ENCODE results near the gene BLM.

Gene BLM

GRCh38 chr15:90814191-90814821 lies 97.2 kb downstream of the BLM start:
- Histone ChIP-seq H2AFZ (ENCODE audit: low read length) (no peak overlapping the region), H3K9ac (ENCODE audit: low read depth, low read length, poor library complexity, severe bottlenecking) (no peak overlapping the region), H3K4me2 (ENCODE audit: low read depth, low read length, poor library complexity, severe bottlenecking) (no peak overlapping the region), H3K4me3 (ENCODE audit: low read length, poor library complexity, severe bottlenecking) (no peak overlapping the region), H3K9me2 (replicated peaks; ENCODE audit: low read depth, low read length) (no peaks in the 10 kb centered on the region), H3K79me2 (ENCODE audit: insufficient read depth, low read length) (no peaks in the 10 kb centered on the region), H3K36me3 (ENCODE audit: insufficient read depth, low read length) (peaks cover 58% of the 10 kb centered on the region; the same call in 1 of the 2 replicates), H4K20me1 (ENCODE audit: insufficient read depth, low read length, poor library complexity, severe bottlenecking) (no peaks in the 10 kb centered on the region), H3K9me3 (ENCODE audit: insufficient read depth, low read depth, low read length) (no peaks in the 10 kb centered on the region), H3K4me1 (ENCODE audit: insufficient read depth, low read length, poor library complexity, severe bottlenecking) (no peaks in the 10 kb centered on the region), H3K27me3 (ENCODE audit: insufficient read depth, low read length, poor library complexity, severe bottlenecking) (no peaks in the 10 kb centered on the region), H3F3A (ENCODE audit: low read depth) (no peaks in the 10 kb centered on the region)
- TF ChIP-seq EZH2phosphoT487 (IDR thresholded peaks at IDR 0.05; ENCODE audit: borderline replicate concordance): no peak
- TF ChIP-seq, protein P1, sequence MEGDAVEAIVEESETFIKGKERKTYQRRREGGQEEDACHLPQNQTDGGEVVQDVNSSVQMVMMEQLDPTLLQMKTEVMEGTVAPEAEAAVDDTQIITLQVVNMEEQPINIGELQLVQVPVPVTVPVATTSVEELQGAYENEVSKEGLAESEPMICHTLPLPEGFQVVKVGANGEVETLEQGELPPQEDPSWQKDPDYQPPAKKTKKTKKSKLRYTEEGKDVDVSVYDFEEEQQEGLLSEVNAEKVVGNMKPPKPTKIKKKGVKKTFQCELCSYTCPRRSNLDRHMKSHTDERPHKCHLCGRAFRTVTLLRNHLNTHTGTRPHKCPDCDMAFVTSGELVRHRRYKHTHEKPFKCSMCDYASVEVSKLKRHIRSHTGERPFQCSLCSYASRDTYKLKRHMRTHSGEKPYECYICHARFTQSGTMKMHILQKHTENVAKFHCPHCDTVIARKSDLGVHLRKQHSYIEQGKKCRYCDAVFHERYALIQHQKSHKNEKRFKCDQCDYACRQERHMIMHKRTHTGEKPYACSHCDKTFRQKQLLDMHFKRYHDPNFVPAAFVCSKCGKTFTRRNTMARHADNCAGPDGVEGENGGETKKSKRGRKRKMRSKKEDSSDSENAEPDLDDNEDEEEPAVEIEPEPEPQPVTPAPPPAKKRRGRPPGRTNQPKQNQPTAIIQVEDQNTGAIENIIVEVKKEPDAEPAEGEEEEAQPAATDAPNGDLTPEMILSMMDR (conservative IDR thresholded peaks at IDR 0.05; ENCODE audit: low read length): no peak

DNA sequence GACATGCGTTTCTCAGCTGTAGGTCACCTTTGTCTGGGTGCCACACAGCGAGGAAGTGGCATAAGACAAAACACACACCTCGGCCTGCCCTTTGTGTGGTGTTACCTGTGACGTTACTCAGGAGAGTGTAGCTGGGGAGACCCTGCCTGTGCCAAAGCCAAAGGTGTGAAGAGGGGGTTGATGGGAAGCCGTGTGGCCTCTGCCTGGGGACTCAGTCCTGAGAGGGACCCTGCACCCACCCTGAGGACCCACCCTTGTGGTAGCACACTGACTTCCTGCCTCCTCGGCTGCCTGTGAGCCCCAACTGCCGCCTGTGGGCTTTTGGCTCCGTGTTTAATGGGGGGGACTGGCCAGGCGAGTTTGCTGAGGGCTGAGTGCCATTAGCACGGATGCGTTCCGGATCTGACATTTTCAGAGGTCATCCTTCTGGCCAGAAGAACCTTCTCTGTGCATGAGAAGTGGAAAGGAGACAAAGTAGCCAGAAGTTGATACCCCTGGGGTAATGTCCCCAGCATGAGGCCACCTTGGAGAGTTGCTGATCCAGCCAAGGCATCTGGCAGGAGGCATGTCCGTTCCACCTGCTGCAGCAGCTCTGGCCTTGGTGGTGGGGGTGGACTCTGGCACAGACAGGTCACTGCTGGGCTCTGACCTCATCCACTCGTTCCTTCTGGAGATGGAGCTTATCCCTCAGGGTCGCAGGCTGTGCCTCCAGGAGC lies 99.4 kb downstream of the BLM start:
- no peak overlapping the region for H3K9ac ChIP-seq (ENCODE audit: low read depth, low read length, poor library complexity, severe bottlenecking)
- H3K27me3 ChIP-seq (ENCODE audit: insufficient read depth, low read length, poor library complexity, severe bottlenecking): no peaks in the 10 kb centered on the region
- H3K9me3 ChIP-seq (ENCODE audit: insufficient read depth, low read depth, low read length): no peaks in the 10 kb centered on the region
- no peak for TF ChIP-seq EZH2phosphoT487 (IDR thresholded peaks at IDR 0.05; ENCODE audit: borderline replicate concordance)
- TF ChIP-seq, protein P1 (conservative IDR thresholded peaks at IDR 0.05; ENCODE audit: low read length): no peak
- peaks cover 36% of the 10 kb centered on the region; the same call in 1 of the 2 replicates for H3K36me3 ChIP-seq (ENCODE audit: insufficient read depth, low read length)
- H3F3A ChIP-seq (ENCODE audit: low read depth): no peaks in the 10 kb centered on the region
- H3K4me3 ChIP-seq (ENCODE audit: low read length, poor library complexity, severe bottlenecking): no peak overlapping the region
- no peak overlapping the region for H2AFZ ChIP-seq (ENCODE audit: low read length)
- no peak overlapping the region for H3K4me2 ChIP-seq (ENCODE audit: low read depth, low read length, poor library complexity, severe bottlenecking)
- H4K20me1 ChIP-seq (ENCODE audit: insufficient read depth, low read length, poor library complexity, severe bottlenecking): no peaks in the 10 kb centered on the region
- no peaks in the 10 kb centered on the region for H3K9me2 ChIP-seq (replicated peaks; ENCODE audit: low read depth, low read length)
- H3K4me1 ChIP-seq (ENCODE audit: insufficient read depth, low read length, poor library complexity, severe bottlenecking): no peaks in the 10 kb centered on the region
- H3K79me2 ChIP-seq (ENCODE audit: insufficient read depth, low read length): no peaks in the 10 kb centered on the region

- Histone ChIP-seq H4K20me1 (ENCODE audit: insufficient read depth, low read length, poor library complexity, severe bottlenecking) (no peaks in the 10 kb centered on the region), H3K27me3 (ENCODE audit: insufficient read depth, low read length, poor library complexity, severe bottlenecking) (no peaks in the 10 kb centered on the region), H3K4me2 (ENCODE audit: low read depth, low read length, poor library complexity, severe bottlenecking) (no peak overlapping the region), H3K36me3 (ENCODE audit: insufficient read depth, low read length) (peaks cover 28% of the 10 kb centered on the region; the same call in 1 of the 2 replicates), H3K4me1 (ENCODE audit: insufficient read depth, low read length, poor library complexity, severe bottlenecking) (no peaks in the 10 kb centered on the region), H2AFZ (ENCODE audit: low read length) (no peak overlapping the region), H3K9ac (ENCODE audit: low read depth, low read length, poor library complexity, severe bottlenecking) (no peak overlapping the region), H3K79me2 (ENCODE audit: insufficient read depth, low read length) (no peaks in the 10 kb centered on the region), H3K4me3 (ENCODE audit: low read length, poor library complexity, severe bottlenecking) (no peak overlapping the region), H3K9me3 (ENCODE audit: insufficient read depth, low read depth, low read length) (no peaks in the 10 kb centered on the region), H3F3A (ENCODE audit: low read depth) (no peaks in the 10 kb centered on the region), H3K9me2 (replicated peaks; ENCODE audit: low read depth, low read length) (no peaks in the 10 kb centered on the region)
- TF ChIP-seq, protein P1 (conservative IDR thresholded peaks at IDR 0.05; ENCODE audit: low read length): no peak
- no peak for TF ChIP-seq EZH2phosphoT487 (IDR thresholded peaks at IDR 0.05; ENCODE audit: borderline replicate concordance)
Observed at GRCh38 chr15:90817117-90818057, 100.2 kb downstream of the BLM start.
